Activated T-helper 1 cell treated with anti-CD3 and anti-CD28 coated beads, Interleukin-12 subunit alpha, Interleukin-12 subunit beta, Interleukin-2, Interleukin-4 antibody, amounts not matched to agents 30 ng/mL and 10 ng/mL and 1 ng/mL, durations not matched to agents 14 hours and 24 hours and 36 hours (primary cell): ENCODE results near the gene PCF11. TPM values are rescaled to one million over a fixed set of nuclear protein-coding genes. Genes with fewer than 3 reads are reported as not detected.

Experiments
- DNase-seq: peaks from one replicate; pipeline ENCODE4 v3.0.0; 2021; ENCODE audit warnings: low spot score
- H3K27ac Mint-ChIP-seq: one replicate; pipeline ENCODE4 v1.8.0; 2021; ENCODE audit warnings: mild to moderate bottlenecking, mixed read lengths
- H3K27me3 Mint-ChIP-seq: one replicate; pipeline ENCODE4 v1.8.0; 2022; ENCODE audit warnings: mild to moderate bottlenecking, moderate library complexity, mixed read lengths; ENCODE audit not compliant: insufficient read depth
- H3K36me3 Mint-ChIP-seq: one replicate; pipeline ENCODE4 v1.8.0; 2021; ENCODE audit warnings: low read depth, mixed read lengths
- H3K4me1 Mint-ChIP-seq: one replicate; pipeline ENCODE4 v1.8.0; 2021; ENCODE audit warnings: low read depth, mixed read lengths
- H3K4me3 Mint-ChIP-seq: one replicate; pipeline ENCODE4 v1.8.0; 2021; ENCODE audit warnings: mild to moderate bottlenecking, moderate library complexity, mixed read lengths
- H3K9me3 Mint-ChIP-seq: one replicate; pipeline ENCODE4 v1.8.0; 2021; ENCODE audit warnings: mixed read lengths
- intact Hi-C: fragments of 100-400 bp; cut with micrococcal nuclease; formaldehyde crosslinking; loops from one replicate; pipeline ENCODE4 v1.15.1; 2024
- total RNA-seq: library from RNA; stranded (reverse); gene quantifications from 2 replicates; pipeline ENCODE4 v1.2.3, GENCODE V29; 2022

PCF11 gene
- total RNA-seq, 1 donor from 2014 or later = 62.8 TPM

DNA sequence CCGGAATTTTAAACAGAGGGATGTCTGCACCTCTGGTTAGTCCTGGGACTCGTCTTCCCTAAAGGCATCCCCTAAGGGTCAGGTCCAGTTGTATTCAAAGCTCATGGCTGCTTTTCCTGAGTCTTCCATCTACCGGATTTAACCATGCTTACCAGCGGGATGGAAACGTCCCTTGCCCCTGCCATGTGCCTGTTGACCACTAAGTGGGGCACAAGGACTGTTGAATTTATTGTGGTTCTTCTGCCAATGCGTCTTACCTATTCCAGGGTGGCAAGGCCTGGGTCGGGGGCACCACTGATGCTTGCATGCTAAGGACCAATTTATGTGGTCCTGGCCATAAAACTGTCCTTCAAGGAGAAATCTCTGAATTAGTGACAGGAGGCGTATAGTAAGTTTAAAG, 62.2 kb downstream of the PCF11 start:
- intact Hi-C loops = no loop called here
- H3K4me1 Mint-ChIP-seq = no peaks in the 10 kb centered on the region
- no peak overlapping the region for H3K4me3 Mint-ChIP-seq
- peaks cover 6% of the 10 kb centered on the region for H3K27me3 Mint-ChIP-seq
- H3K36me3 Mint-ChIP-seq = no peaks in the 10 kb centered on the region
- no peaks in the 10 kb centered on the region for H3K9me3 Mint-ChIP-seq
- H3K27ac Mint-ChIP-seq = no peak overlapping the region
- DNase-seq = no peak

DNA sequence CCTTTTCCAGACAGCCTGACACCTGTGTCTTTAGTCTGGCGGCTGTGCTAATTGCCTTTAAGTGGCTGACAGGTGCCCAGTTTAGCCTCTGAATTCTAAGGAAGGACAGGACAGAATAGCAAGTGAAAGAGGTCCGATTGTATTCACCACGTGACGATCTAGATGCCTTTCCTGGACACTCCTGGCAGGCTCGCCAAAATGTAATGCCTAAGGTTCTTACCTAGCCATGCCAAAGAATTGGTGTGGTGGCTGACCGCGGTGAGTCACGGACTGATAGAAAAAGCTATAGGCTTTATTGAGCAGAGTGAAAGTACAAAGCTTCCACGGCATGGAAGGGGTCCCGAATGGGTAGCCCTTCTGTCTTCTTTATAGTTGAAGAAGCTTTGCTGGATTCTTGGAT, 63.3 kb downstream of the PCF11 start:
- Mint-ChIP-seq H3K36me3 (no peaks in the 10 kb centered on the region), H3K9me3 (no peaks in the 10 kb centered on the region), H3K27ac (no peak overlapping the region), H3K4me1 (no peaks in the 10 kb centered on the region), H3K27me3 (peaks cover 6% of the 10 kb centered on the region), H3K4me3 (no peak overlapping the region)
- intact Hi-C loops = no loop called here
- DNase-seq = no peak

DNA sequence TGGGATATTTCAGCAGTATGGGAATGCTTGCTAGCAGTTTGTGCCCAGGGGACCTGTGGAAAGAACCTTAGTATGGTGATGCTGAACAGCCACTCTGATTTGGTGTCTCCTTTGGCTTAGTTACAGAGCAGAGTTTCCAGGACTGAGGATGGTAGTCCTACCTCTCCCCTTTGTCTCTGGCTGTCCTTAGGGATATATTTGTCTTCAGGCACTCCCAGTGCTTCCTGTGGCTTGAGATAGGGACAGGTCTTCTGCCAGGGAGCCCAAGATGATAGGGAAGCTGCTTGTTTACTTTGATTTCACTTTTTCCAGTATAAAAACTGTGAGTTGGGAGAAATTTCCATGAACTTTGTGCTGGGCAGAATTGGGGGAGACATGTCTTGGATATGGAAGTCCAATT, 64.8 kb downstream of the PCF11 start:
- H3K36me3 Mint-ChIP-seq = no peaks in the 10 kb centered on the region
- intact Hi-C loops = no loop called here
- DNase-seq = no peak
- peaks cover 9% of the 10 kb centered on the region for H3K27me3 Mint-ChIP-seq
- H3K9me3 Mint-ChIP-seq = no peaks in the 10 kb centered on the region
- H3K27ac Mint-ChIP-seq = no peak overlapping the region
- no peak overlapping the region for H3K4me3 Mint-ChIP-seq
- H3K4me1 Mint-ChIP-seq = no peaks in the 10 kb centered on the region

DNA sequence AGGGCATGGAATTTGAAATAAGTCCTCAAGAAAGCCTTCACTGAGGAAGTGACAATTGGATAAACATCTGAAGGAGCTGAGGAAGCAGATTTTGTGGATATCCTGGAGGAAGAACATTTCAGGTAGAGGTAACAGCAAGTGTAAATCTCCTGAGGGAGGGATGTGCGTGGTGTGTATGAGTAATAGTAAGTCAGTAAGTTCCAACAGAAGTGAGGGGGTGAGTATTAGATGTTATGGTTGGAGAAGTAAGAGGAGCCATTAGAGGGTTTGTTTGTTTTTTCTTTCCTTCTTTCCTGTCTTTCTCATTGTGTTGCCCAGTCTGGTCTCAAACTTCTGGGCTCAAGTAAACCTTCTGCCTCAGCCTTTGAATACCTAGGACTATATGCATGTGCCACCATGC, 65.6 kb downstream of the PCF11 start:
- H3K27me3 Mint-ChIP-seq = peaks cover 9% of the 10 kb centered on the region
- no peaks in the 10 kb centered on the region for H3K4me1 Mint-ChIP-seq
- no peaks in the 10 kb centered on the region for H3K9me3 Mint-ChIP-seq
- intact Hi-C loops = no loop called here
- no peak overlapping the region for H3K4me3 Mint-ChIP-seq
- H3K27ac Mint-ChIP-seq = no peak overlapping the region
- H3K36me3 Mint-ChIP-seq = no peaks in the 10 kb centered on the region
- no peak for DNase-seq

DNA sequence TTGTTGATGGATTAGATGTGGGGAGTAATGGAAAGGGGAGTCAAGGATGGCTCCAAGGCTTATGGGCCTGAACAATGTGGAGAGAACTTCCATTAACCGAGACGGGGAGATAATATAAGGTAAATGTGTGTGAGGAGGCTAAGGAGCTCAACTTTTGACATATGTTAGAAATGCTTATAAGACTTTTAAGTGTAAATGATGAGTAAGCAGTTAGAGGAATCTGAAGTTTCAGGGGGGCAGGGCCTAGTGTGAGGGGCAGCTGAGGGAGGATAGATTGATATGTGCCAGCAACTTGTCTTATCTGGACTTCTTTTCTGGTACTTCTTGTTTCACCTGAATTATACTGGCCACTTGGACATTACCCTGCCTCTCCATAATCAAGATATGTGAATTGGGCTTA, 66.5 kb downstream of the PCF11 start:
- Mint-ChIP-seq H3K36me3 (no peaks in the 10 kb centered on the region), H3K27ac (no peak overlapping the region), H3K27me3 (peaks cover 9% of the 10 kb centered on the region), H3K4me3 (no peak overlapping the region), H3K9me3 (no peaks in the 10 kb centered on the region), H3K4me1 (no peaks in the 10 kb centered on the region)
- intact Hi-C loops = no loop called here
- DNase-seq = no peak

DNA sequence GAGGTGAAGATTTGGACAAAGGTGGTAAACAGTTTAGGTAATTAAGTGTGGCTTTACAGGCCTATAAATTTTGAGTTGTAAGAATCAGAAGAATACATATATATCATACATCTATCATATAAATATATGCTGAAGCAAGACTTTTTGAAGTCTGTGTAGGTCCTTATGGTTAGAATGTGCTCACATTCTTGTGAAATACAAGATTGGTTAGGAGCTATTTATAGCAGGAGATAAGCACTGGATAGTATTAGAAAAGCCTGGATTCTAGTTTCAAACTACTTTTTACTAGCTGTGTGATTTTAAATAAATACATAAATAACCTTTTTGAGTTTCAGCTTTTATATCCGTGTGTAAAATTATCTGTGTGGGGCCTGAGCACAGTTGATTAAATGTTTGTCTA, 78.9 kb downstream of the PCF11 start:
- H3K4me1 Mint-ChIP-seq = no peaks in the 10 kb centered on the region
- H3K4me3 Mint-ChIP-seq = no peak overlapping the region
- intact Hi-C loops = no loop called here
- DNase-seq = no peak
- H3K27me3 Mint-ChIP-seq = peaks cover 8% of the 10 kb centered on the region
- no peaks in the 10 kb centered on the region for H3K36me3 Mint-ChIP-seq
- H3K27ac Mint-ChIP-seq = no peak overlapping the region
- H3K9me3 Mint-ChIP-seq = no peaks in the 10 kb centered on the region

Other genes with a start within 250 kb of the PCF11 start
- 15.2 and 16.0 TPM in 2 replicates for gene RAB30, start 85.2 kb upstream of the PCF11 start, total RNA-seq
- 3.3 and 3.5 TPM in 2 replicates for gene ANKRD42, start 36.6 kb downstream of the PCF11 start, total RNA-seq
- 24.2 and 24.5 TPM in 2 replicates for gene CCDC90B, start 129.2 kb downstream of the PCF11 start, total RNA-seq